OCI-LY1 (cell line): Measurements from ENCODE around the gene THOC1.

Source experiments
- CTCF ChIP-seq: fragments of 200-600 bp; sonication (generic), shearing (Covaris generic); IDR thresholded peaks from 2 replicates; pipeline ENCODE4 v1.5.1; 2017; ENCODE audit warnings: mild to moderate bottlenecking, antibody characterized with exemption, low read length, moderate library complexity, mixed read lengths
- EZH2 ChIP-seq: fragments of 200-600 bp; sonication (generic), shearing (Covaris generic); IDR thresholded peaks from 2 replicates; pipeline ENCODE4 v1.8.0; 2017; ENCODE audit warnings: borderline replicate concordance, mixed run types, mild to moderate bottlenecking, antibody characterized with exemption, low read length, moderate library complexity, mixed read lengths

- no peak for TF ChIP-seq CTCF
- no peak for TF ChIP-seq EZH2
Observed at GRCh38 chr18:199214-199613, 68.6 kb downstream of the THOC1 start.
